ENCODE data around the gene RIBC2. TPM values are rescaled to one million over a fixed set of nuclear protein-coding genes. Genes with fewer than 3 reads are reported as not detected.

RIBC2 gene
- total RNA-seq, 1 donor from 2014 or later, result 0.39 TPM

GRCh38 chr22:45472426-45472825, 58.9 kb downstream of the RIBC2 start:
- no peak for DNase-seq (ENCODE audit: low read depth in 2 of 2)

GRCh38 chr22:45473626-45474237, 60.2 kb downstream of the RIBC2 start:
- DNase-seq (ENCODE audit: low read depth in 2 of 2), result no peak

- no peak for DNase-seq (ENCODE audit: low read depth in 2 of 2)
These were observed 61.7 kb downstream of the RIBC2 start for GRCh38 chr22:45475063-45475747.

GRCh38 chr22:45475851-45476514, 62.5 kb downstream of the RIBC2 start:
- DNase-seq (ENCODE audit: low read depth in 2 of 2), result no peak

GRCh38 chr22:45476814-45477213, 63.3 kb downstream of the RIBC2 start:
- no peak for DNase-seq (ENCODE audit: low read depth in 2 of 2)

GRCh38 chr22:45477366-45478107, 64.0 kb downstream of the RIBC2 start:
- DNase-seq (ENCODE audit: low read depth in 2 of 2), result no peak

GRCh38 chr22:45478108-45478771, 64.7 kb downstream of the RIBC2 start:
- no peak for DNase-seq (ENCODE audit: low read depth in 2 of 2)

- no peak for DNase-seq (ENCODE audit: low read depth in 2 of 2)
These were observed 67.2 kb downstream of the RIBC2 start for GRCh38 chr22:45480717-45481116.

- DNase-seq (ENCODE audit: low read depth in 2 of 2), result no peak
These were observed 68.2 kb downstream of the RIBC2 start for GRCh38 chr22:45481661-45482060.

Other genes with a start within 250 kb of the RIBC2 start
- gene NUP50, start 249.8 kb upstream of the RIBC2 start, total RNA-seq, result 45.6 and 49.2 TPM in 2 replicates
- 39.3 and 57.7 TPM in 2 replicates for gene KIAA0930, start 172.8 kb upstream of the RIBC2 start, total RNA-seq
- not detected in 2 replicates for gene UPK3A, start 128.7 kb upstream of the RIBC2 start, total RNA-seq
- 9.0 and 25.2 TPM in 2 replicates for gene FAM118A, start 103.8 kb upstream of the RIBC2 start, total RNA-seq
- gene SMC1B, start 94 bp upstream of the RIBC2 start, total RNA-seq, result under 0.01 TPM in 2 replicates
- gene FBLN1, start 89.2 kb downstream of the RIBC2 start, total RNA-seq, result 0.26 and 1.0 TPM in 2 replicates